CD4-positive, alpha-beta T cell treated with Interleukin-17A for 4 hours (primary cell): Measurements from ENCODE around the gene CGB1.
A peak's percentile ranks its signal among the peaks of the same experiment; 100 is the strongest.

Experiments used
- DNase-seq: peaks from one replicate; pipeline ENCODE4 v3.0.0-alpha.2; 2020; ENCODE audit warnings: mixed read lengths

CGB1 gene

DNA sequence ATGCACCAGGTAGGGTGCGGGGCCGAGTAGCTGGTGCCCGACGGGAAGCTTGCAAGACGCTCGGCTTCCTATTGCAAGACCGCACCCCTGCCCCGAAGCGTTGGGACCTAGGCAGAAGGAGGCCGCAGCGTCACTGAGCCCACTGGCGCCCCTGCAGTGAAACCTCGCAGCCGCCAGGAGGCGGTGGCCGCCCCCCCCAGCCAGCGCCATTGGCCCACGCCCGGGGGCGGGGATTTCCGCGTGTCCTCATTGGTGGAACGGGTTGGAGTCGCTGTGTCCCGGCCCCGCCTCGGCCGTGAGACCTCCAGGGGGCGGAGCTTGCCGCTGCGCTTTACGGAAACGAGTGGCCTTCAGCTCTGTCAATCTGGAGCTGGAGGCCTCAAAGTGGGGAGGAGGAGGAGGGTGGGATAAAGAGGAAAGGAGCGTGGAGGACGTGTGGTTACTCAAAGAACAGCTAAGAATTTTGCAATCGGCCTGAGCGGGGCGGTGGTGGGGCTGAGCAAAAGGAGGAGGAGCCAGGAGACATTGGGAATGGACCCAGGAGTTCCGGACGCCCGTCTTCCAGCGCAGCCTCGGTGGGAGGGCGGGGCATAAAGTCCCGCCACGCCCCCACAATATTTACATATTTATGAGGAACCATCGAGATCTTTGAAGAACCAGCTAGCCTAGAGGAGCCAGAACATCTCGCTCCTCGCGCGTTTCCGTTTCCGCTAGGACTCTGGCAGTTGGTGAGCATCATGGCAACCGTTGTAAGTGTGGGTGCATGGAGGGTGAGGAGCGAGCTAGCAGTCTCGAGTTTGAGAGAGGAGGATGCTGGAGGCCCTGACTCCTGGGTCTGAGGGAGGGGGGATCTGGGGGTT is 43.3 kb downstream of the CGB1 start, which contains the start of the genes GYS1 and RUVBL2:
TSS of gene GYS1 (minus strand) at position 135 of the 860 bp plus-strand sequence. CDS start 197 bp downstream, outside the sequence.
TSS of gene RUVBL2 (plus strand) at position 713 of the 860 bp plus-strand sequence. CDS start at position 738, 25 bp downstream.
- peak; percentile 100 for DNase-seq

DNA sequence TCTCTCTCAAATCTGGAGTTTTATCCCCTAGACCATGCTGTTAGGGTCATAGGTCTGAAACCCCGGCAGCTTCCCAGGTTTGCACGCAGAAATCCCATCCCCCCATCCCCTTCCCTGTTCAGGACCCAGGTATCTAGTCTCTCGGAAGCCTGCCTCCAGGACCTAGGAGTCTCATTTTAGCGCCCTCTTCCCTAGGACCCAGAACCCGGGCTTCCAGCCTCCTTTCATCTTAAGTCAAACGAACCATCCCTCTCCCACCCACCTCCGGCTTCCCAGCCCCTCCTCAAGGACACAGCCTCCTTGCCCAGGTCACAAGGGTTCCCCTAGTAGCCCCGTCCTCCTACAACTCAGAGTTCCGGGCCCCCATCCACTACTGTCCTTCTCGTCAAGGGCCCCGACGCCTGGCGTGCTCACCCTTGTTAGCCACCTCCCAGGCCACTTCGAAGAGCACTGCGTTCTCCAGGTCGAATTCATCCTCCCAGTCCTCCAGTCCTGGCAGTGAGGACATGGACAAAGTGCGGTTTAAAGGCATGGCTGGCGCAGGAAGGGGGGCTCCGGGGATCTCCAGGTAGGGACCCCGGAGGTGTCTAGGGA is 44.0 kb downstream of the CGB1 start:
- DNase-seq = no peak

DNA sequence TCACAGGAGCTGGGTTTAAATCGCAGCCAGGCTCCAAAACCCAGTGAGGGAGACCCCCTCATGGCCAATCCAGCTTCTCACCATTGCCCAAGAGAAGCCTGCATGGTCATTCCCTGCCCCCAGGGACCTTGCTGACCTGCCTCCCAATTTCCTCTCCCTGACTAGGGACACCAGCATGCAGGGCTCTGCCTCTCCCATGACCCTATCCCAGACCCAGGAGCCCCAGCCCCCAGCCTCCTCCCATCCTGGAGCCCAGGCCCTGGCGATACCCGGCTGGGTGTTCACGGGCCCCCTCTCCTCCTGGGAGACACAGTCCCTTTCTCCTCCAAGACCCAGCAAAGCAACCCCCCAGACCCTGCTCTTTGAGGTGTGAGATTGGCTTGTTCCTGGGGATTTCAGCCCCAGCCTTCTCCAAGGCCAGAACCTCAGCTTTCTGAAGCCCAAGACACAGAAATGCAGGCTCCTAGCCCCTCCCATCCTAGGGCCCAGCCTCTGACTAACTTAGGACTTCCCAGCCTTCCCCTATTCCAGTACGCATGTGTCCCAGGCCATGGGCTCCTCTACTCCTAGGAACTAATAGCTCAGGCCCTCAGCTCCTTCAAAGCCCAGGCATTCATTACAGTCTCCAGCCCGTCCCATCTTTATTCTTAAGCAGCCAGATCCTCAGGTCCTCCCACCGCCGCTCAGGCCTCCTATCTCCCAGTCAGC is 44.7 kb downstream of the CGB1 start:
- DNase-seq = no peak

DNA sequence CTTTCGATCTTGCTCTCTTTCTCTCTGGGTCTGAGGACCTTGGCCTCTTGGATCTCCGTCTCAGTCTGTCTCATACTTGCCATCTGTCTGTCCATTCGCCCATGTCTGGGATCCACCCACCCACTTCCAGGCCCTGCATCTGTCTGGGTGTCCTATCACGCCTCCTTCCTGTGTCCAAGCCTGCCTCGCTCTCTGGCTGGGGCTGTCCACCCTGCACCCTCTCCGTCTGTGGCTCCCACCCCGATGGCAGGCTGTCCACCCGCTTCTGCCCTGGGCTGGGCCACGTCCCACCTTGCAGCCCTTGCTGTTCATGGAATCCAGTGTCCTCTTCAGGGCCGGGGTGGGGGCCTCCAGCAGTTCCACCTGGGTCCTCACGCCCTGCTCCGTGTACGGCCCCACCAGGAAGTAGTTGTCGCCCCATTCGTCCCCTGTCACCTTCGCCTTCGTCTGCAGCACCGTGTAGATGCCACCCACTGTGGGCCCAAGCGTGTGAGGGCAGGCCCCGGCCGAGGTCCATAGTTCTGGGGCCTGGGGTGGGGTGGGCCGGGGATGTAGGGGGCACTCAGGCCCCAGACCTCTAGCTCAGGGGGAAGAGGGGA is 45.6 kb downstream of the CGB1 start:
- DNase-seq = no peak

DNA sequence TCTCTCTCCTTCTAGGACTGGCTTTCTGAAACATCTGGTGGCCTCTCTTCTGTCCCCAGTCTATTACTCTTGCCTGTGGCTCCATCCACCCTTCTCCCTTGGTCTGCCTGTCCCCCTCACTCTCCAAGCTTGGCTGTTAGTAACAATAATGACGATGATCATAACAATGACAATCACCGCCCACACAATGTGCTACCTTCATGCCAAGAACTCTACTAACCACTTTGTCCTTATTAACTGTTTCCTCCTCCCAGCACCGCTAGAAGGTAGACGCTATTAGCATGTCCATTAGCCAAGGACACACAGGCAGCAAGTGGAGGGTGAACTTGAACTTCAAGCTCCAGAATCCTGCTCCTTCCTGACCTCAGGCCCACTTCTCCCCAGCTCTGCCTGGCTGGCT is 46.3 kb downstream of the CGB1 start:
- DNase-seq = no peak

DNA sequence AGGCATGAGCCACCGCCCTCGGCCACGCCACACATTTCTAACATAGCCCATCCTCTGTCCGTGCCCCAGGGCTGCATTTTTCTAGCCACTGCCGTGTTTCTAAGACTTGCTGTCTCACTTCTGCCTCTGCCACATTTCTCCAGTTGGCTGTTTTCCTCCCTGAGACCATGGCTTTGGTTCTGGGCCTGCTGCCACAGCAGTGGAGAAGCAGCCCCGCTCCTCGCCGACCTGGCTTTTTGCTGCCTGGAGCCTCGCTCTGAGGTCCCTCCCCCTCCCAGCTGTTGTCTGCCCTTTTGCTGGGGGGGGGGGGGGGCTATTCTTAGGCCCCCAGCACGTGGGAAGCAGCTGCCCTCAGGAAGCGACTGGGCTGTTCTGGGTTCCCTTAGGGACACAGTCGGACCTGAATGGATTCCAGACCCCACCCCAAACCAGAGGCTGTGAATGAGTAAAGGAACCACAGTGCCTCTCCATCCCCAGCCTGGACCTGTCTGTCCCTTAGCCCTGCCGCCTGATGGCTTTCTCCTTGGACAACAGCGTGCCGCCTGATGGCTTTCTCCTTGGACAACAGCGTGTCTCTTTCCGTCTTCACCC is 46.9 kb downstream of the CGB1 start:
- no peak for DNase-seq

DNA sequence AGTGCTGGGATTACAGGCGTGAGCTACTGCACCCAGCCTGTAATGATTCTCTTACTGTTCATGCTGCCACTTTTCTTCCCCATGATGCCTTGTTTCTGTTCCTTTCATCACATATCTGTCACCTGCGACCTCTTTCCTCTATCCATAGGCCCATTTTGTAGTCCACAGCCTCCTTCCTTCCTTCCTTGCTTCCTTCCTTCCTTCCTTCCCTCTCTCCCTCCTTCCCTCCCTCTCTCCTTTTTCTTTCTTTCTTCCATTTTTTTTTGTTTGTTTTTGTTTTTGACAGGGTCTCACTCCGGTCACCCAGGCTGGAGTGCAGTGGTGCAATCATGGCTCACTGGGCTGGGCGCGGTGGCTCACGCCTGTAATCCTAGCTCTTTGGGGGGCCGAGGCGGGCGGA is 47.8 kb downstream of the CGB1 start:
- no peak for DNase-seq

DNA sequence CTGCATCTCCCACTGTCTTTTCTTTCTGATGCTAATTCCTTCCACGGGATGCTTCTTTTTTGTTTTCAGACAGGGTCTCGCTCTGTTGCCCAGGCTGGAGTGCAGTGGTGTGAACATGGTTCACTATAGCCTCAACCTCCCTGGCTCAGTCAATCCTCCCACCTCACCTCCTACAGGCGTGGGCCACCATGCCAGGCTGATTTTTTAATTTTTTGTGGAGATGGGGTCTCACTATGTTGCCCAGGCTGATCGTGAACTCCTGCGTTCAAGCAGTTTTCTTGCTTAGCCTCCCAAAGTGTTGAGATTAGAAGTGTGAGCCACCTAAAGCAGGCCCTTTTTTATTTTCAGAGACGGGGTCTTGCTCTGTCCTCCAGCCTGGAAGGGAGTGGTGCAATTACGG is 48.4 kb downstream of the CGB1 start:
- no peak for DNase-seq

DNA sequence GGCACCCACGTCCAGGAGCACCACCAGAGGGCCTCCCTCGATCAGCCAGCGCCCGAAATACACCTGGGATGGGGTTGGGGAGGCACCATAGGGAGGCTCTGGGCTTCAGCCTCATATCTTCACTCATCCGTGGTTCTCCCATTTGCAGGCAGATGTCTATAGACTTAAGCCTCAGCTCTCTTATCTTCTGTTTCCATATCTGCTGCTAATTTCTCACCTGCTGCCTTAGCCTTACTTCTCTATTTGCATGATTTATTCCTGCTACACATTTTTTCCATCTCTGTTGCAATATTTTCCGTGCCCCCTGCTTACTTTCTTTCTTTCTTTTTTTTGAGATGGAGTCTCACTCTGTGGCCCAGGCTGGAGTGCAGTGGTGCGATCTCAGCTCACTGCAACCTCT is 49.4 kb downstream of the CGB1 start:
- no peak for DNase-seq

DNA sequence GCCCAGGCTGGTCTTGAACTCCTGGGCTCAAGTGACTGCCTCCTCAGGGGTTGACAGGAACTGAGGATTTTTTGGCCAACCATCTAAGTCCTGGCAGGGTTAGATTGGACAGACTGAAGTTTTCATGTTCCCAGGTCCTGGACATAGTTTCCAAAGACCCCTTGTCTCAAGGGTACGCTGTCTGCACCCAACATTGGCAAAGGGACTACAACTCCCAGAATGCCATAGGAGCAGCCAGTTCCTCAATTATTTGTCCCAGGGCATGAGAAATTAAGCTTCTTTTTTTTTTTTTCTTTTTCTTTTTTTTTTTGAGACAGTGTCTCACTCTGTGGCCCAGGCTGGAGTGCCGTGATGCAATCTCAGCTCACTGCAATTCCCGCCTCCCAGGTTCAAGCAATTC is 50.5 kb downstream of the CGB1 start:
- DNase-seq = no peak

DNA sequence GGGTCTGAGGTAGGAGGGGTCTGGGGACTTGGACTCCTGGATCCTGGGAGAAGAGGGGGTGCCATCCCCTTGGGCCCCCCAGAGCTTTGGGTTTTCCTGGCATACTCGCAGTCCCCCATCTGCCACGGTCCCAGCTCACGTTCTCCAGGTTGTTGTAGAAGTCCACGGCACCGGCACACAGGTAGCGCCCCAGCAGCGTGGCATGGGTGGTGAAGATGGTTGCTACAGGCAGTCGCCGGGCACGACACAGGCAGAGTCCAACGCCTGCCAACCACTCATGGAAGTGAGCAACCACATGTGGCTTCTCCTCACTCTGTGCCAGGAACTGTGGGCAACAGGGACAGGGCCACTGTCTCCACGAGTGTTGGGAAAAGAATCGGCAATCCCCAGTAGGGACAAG is 51.0 kb downstream of the CGB1 start:
- no peak for DNase-seq
